ENCODE measurements around the gene COL18A1.

DNA sequence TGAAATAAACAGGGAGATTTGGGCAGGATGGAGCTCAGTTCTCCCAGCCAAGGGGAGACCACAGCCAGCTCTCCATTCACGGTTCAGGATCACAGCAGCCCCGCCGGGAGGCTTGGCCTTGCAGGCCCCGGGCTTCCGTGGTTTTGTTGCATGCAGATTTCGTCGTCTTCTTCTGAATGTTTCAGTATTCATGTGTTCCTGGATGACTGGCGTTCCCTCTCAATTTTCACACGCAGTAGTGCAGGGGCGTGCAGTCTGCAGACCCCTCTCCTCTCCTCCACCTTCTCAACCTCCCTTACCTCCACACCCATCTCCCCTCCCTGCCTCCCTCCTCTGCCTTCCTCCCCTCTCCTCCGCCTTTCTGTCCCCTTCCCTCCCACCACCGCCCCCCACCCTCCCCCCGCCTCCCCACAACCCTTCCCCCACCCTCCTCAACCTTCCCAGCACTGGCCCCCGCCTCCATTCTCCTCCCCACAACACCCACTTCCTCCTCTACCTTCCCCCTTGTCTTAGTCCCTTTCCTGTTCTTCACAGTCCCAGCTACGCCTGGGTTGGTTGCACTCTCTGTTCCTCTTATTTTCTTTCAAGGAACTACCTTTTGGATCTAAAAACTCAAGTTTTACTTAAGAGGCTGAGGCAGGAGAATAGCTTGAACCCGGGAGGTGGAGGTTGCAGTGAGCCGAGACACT, 145.7 kb downstream of the COL18A1 start:
- TF ChIP-seq, protein P1, sequence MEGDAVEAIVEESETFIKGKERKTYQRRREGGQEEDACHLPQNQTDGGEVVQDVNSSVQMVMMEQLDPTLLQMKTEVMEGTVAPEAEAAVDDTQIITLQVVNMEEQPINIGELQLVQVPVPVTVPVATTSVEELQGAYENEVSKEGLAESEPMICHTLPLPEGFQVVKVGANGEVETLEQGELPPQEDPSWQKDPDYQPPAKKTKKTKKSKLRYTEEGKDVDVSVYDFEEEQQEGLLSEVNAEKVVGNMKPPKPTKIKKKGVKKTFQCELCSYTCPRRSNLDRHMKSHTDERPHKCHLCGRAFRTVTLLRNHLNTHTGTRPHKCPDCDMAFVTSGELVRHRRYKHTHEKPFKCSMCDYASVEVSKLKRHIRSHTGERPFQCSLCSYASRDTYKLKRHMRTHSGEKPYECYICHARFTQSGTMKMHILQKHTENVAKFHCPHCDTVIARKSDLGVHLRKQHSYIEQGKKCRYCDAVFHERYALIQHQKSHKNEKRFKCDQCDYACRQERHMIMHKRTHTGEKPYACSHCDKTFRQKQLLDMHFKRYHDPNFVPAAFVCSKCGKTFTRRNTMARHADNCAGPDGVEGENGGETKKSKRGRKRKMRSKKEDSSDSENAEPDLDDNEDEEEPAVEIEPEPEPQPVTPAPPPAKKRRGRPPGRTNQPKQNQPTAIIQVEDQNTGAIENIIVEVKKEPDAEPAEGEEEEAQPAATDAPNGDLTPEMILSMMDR (IDR thresholded peaks at IDR 0.05; ENCODE audit: poor library complexity): no peak
- TF ChIP-seq EZH2phosphoT487 (IDR thresholded peaks at IDR 0.05; ENCODE audit: low read depth, severe bottlenecking, unreplicated experiment) (no peak), EZH2 (IDR thresholded peaks at IDR 0.05; ENCODE audit: borderline replicate concordance) (no peak)

All from hepatocyte (in vitro differentiated cells).